Lung (tissue), 12 donors: ENCODE measurements around the gene SLC8A1. TPM values are rescaled to one million over a fixed set of nuclear protein-coding genes. Genes with fewer than 3 reads are reported as not detected.

Experiments
- ATAC-seq: fragments of 200-7000 bp; cut with Tn5 transposase; one replicate; pipeline ENCODE4 v1.9.1; 2020; ENCODE audit warnings: moderate number of reproducible peaks; ENCODE audit not compliant: insufficient read depth, low FRiP score
- DNase-seq, 3 donors: peaks; one replicate each; pipeline ENCODE4 v3.0.0-alpha.2; 2013 to 2017
- H3K27ac ChIP-seq, 2 donors: one replicate each; pipeline ENCODE4 v1.5.1; 2013; ENCODE audit warnings: mild to moderate bottlenecking in 2 of 2, moderate library complexity in 2 of 2, control low read depth in 1 of 2, inconsistent platforms in 1 of 2, low read depth in 1 of 2, low read length in 1 of 2
- H3K27me3 ChIP-seq, 3 donors: one replicate each; pipeline ENCODE4 v1.5.1; 2013; ENCODE audit warnings: low read length in 2 of 3; ENCODE audit not compliant: control insufficient read depth in 3 of 3, insufficient read depth in 3 of 3
- H3K36me3 ChIP-seq, 4 donors: one replicate each; pipeline ENCODE4 v1.5.1; 2013; ENCODE audit warnings: low read length in 4 of 4, mild to moderate bottlenecking in 1 of 4, moderate library complexity in 1 of 4; ENCODE audit not compliant: control insufficient read depth in 4 of 4, insufficient read depth in 4 of 4
- H3K4me1 ChIP-seq, 5 donors: one replicate each; pipeline ENCODE4 v1.5.1; 2013; ENCODE audit warnings: low read length in 5 of 5, mild to moderate bottlenecking in 2 of 5, moderate library complexity in 1 of 5; ENCODE audit not compliant: control insufficient read depth in 5 of 5, insufficient read depth in 5 of 5
- H3K4me3 ChIP-seq: one replicate; pipeline ENCODE4 v1.5.1; 2013; ENCODE audit warnings: mild to moderate bottlenecking, control low read depth, moderate library complexity
- H3K9ac ChIP-seq, 2 donors: one replicate each; pipeline ENCODE4 v1.5.1; 2013; ENCODE audit warnings: low read length in 2 of 2, control low read depth in 1 of 2; ENCODE audit not compliant: insufficient read depth in 1 of 2
- H3K9me3 ChIP-seq, 4 donors: one replicate each; pipeline ENCODE4 v1.5.1; 2013; ENCODE audit warnings: low read length in 3 of 4, mild to moderate bottlenecking in 1 of 4, moderate library complexity in 1 of 4; ENCODE audit not compliant: control insufficient read depth in 4 of 4, insufficient read depth in 3 of 4
- WGBS, 2 donors: extraction: QIAGEN DNeasy Blood & Tissue Kit; methylation state at CpG; one replicate each; pipeline ENCODE4 v1.1.7; 2013; 5-methylcytosine and 5-hydroxymethylcytosine counted together
- polyA plus RNA-seq, 2 donors: library from polyadenylated mRNA; stranded (reverse); fragments of 200-250 nt; gene quantifications; one replicate each; pipeline ENCODE4 v1.2.1, GENCODE V29; 2013
- total RNA-seq, 2 donors: library from RNA; depleted of rRNA in 1 of 2; stranded (reverse); fragments of >200 nt in 1 of 2; gene quantifications; one replicate each; pipeline ENCODE4 v1.2.1, GENCODE V29; 2014 to 2021
- TF ChIP-seq, protein P1 (sequence below): IDR thresholded peaks from 2 replicates; pipeline ENCODE4 v1.5.1; 2012; ENCODE audit warnings: mild to moderate bottlenecking; ENCODE audit errors: control extremely low read depth, extremely low read depth
- donor health status: control.
- donor health status: control.
- donor health status: Bipolar disorder and iron deficiency.
- donor health status: healthy.
- donor health status: DM: yes; HTN: yes; CAD: no.

Gene SLC8A1
- total and polyA plus RNA-seq, 4 donors, result 1.2 to 34.7 (median 18.4) TPM

DNA sequence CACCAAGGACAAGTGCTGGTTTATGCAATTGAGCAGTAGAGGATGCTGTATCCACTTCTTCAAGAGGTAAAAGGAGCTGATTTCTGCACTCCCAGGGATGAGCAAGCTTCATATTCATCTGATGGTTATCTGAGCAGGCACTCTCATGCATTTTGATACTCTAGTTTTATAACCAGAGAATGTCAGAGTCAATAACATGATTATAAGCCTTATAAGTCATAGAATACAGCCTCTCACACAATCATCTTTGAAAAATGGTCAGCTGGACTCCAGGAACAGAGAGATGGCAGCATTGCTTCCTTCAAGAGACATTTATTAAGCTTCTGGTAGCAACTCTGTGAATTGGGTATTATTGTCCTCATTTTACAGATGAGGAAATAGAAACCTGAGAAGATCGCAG is 167.1 kb downstream of the SLC8A1 start:
- WGBS, 2 donors, result 91 to 95% methylated on average over 1 of the region's 1 CpG
- TF ChIP-seq, protein P1, sequence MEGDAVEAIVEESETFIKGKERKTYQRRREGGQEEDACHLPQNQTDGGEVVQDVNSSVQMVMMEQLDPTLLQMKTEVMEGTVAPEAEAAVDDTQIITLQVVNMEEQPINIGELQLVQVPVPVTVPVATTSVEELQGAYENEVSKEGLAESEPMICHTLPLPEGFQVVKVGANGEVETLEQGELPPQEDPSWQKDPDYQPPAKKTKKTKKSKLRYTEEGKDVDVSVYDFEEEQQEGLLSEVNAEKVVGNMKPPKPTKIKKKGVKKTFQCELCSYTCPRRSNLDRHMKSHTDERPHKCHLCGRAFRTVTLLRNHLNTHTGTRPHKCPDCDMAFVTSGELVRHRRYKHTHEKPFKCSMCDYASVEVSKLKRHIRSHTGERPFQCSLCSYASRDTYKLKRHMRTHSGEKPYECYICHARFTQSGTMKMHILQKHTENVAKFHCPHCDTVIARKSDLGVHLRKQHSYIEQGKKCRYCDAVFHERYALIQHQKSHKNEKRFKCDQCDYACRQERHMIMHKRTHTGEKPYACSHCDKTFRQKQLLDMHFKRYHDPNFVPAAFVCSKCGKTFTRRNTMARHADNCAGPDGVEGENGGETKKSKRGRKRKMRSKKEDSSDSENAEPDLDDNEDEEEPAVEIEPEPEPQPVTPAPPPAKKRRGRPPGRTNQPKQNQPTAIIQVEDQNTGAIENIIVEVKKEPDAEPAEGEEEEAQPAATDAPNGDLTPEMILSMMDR, result no peak
- Histone ChIP-seq H3K9me3 (no peaks in the 10 kb centered on the region), H3K27me3 (no peaks in the 10 kb centered on the region), H3K9ac (no peak overlapping the region), H3K4me3 (no peak overlapping the region), H3K4me1 (peaks cover 0 to 29% (median 12%) of the 10 kb centered on the region in 5 donors), H3K36me3 (no peaks in the 10 kb centered on the region), H3K27ac (peak overlapping the region in 1 of 2 donors; percentile 45)
- DNase-seq (no peak), ATAC-seq (no peak)

DNA sequence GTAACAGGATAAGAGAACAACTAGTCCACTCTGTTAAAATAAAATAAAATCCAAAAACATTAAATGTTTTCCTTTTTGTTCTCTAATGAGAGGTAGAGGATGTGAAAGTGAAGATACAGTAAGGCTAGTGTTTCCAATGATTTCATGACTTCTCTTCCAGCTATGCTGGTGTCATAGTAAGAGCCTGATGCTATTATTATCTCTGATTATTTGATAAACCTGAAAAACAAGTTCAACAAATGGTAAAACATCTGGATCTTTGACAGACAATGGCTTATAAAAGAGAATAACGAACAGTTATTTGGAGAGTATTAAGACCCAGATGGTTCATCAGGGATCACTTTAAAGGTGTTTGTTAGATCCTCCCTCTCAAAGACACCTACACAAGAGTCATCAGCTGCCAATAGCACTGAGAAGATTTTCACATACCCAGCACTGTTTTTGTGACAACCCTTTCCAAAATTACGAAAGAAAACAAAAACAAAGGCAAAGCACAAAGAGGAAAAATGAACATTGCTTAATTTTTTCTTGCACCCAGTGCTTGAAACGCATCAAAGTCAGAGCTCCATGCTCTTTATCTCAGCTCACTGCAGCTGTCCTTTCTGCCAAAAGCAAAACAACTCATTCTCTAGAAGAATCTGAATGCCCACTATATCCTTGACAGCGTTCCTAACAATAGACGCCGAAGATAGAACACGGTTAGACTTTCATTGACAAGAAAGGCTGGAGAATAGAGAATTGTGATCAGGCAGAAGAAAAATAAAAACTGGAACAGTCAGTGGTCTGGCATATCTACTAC is 168.6 kb downstream of the SLC8A1 start:
- DNase-seq, result peak in 1 of 3 donors; percentile 40
- Histone ChIP-seq H3K36me3 (no peaks in the 10 kb centered on the region), H3K27ac (peak overlapping the region in 1 of 2 donors; percentile 26), H3K27me3 (no peaks in the 10 kb centered on the region), H3K9me3 (no peaks in the 10 kb centered on the region), H3K4me1 (peaks cover 0 to 35% (median 12%) of the 10 kb centered on the region in 5 donors), H3K9ac (no peak overlapping the region), H3K4me3 (no peak overlapping the region)
- WGBS, 2 donors, result 82 to 84% methylated on average over 7 of the region's 7 CpGs
- TF ChIP-seq, protein P1, result no peak
- ATAC-seq, result no peak

DNA sequence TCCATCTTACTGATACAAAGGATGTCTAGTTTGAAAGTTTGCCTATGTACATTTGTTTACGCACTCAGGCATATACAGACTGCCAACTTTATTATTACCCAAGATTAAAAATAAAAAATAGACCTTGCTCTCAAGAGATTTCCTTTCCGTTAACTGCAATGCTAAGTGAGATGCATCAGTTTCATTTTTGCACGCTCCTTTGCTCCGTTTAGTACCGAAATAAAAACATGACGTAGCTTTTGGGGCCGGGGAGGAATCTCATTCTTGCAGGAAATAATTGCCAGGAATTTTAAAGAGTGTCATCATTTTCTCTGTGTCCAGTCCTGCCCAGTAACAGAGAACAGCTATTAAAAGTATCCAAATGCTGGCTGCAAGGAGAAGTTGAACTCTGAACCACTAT is 169.5 kb downstream of the SLC8A1 start:
- H3K36me3 ChIP-seq, result no peaks in the 10 kb centered on the region
- H3K9ac ChIP-seq, result peak overlapping the region in 1 of 2 donors; percentile 1
- H3K9me3 ChIP-seq, result no peaks in the 10 kb centered on the region
- peak overlapping the region in 1 of 2 donors; percentile 87 for H3K27ac ChIP-seq
- ATAC-seq (no peak), DNase-seq (peak; percentile 29 to 63 (median 39))
- WGBS, 2 donors, result 75 to 78% methylated on average over 7 of the region's 7 CpGs
- no peaks in the 10 kb centered on the region for H3K27me3 ChIP-seq
- TF ChIP-seq, protein P1, result no peak
- H3K4me1 ChIP-seq, result peaks cover 0 to 35% (median 12%) of the 10 kb centered on the region in 5 donors
- H3K4me3 ChIP-seq, result no peak overlapping the region
